ENCODE results near the gene GNL1.

The GNL1 gene

GRCh38 chr6:30564114-30564513, 7.8 kb upstream of the GNL1 start:
- H3K27me3 ChIP-seq (ENCODE audit: control insufficient read depth, insufficient read depth, low read length): no peaks in the 10 kb centered on the region
- H3K4me3 ChIP-seq (ENCODE audit: low read depth, low read length): no peak overlapping the region
- H3K9ac ChIP-seq (ENCODE audit: low read depth, low read length): no peak overlapping the region

DNA sequence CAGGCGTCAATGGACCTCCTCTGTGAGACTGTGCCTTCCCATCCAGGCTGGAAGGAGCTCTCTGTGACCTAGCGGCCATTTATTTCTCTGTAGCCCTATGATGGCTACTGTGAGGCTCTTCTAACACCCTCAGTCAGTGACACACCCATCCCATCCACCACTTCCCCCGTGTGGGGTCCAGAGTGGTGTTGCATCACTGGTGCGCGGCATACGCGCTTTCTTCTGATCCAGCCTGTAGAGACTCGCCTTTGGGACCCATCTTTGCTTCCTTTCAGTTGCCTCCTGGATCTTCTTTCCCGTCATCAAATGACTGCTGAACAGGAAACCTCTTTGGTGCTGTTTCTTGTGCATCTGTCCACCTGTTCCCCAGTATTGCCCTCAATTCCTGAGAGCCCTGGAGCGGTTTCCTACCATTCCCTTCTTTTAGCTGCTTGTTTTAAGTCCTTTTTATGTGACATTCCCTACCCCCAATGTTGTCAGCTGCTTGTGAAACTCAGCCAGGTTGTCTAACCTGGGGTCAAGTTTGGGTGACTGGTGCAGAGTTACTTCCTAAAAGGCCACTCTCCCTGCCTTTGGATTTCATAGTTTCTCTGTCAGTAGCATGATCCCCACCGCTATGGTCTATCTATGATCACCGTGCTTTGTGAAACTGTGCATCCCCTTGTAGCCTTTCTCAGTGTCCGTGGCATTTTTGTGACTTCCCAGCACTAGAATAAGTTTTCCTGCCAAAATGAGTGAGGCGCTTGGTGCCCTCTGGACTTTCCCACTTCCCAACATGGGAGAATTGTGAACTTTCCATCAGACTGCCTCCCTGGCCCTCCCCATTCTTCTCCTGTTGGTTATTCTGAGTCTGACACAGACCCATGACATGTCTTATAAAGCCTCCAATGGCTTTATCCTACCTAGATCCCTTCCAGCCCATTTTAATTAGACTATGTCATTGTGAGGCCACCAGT, 6.5 kb upstream of the GNL1 start:
- Histone ChIP-seq H3K36me3 (ENCODE audit: control insufficient read depth, insufficient read depth, low read length) (peaks cover 7% of the 10 kb centered on the region), H3K9ac (ENCODE audit: low read depth, low read length) (no peak overlapping the region), H3K4me3 (ENCODE audit: low read depth, low read length) (no peak overlapping the region), H3K27me3 (ENCODE audit: control insufficient read depth, insufficient read depth, low read length) (no peaks in the 10 kb centered on the region), H3K9me3 (ENCODE audit: control insufficient read depth, insufficient read depth, low read length) (no peaks in the 10 kb centered on the region), H3K4me1 (ENCODE audit: control insufficient read depth, insufficient read depth, low read length) (peaks cover under 1% of the 10 kb centered on the region)

More at GRCh38 chr6:30564114-30564513, 7.8 kb upstream of the GNL1 start:
- Histone ChIP-seq H3K9me3 (ENCODE audit: control insufficient read depth, insufficient read depth, low read length) (no peaks in the 10 kb centered on the region), H3K36me3 (ENCODE audit: control insufficient read depth, insufficient read depth, low read length) (peaks cover 7% of the 10 kb centered on the region), H3K4me1 (ENCODE audit: control insufficient read depth, insufficient read depth, low read length) (no peaks in the 10 kb centered on the region)

GRCh38 chr6:30560930-30561329, 4.6 kb upstream of the GNL1 start:
- Histone ChIP-seq H3K27me3 (ENCODE audit: control insufficient read depth, insufficient read depth, low read length) (no peaks in the 10 kb centered on the region), H3K36me3 (ENCODE audit: control insufficient read depth, insufficient read depth, low read length) (peaks cover 7% of the 10 kb centered on the region), H3K9ac (ENCODE audit: low read depth, low read length) (no peak overlapping the region), H3K9me3 (ENCODE audit: control insufficient read depth, insufficient read depth, low read length) (no peaks in the 10 kb centered on the region), H3K4me3 (ENCODE audit: low read depth, low read length) (no peak overlapping the region), H3K4me1 (ENCODE audit: control insufficient read depth, insufficient read depth, low read length) (peaks cover 3% of the 10 kb centered on the region)

- peak overlapping the region; percentile 95 for H3K9ac ChIP-seq (ENCODE audit: low read depth, low read length)
- H3K4me3 ChIP-seq (ENCODE audit: low read depth, low read length): peak overlapping the region; percentile 98
- H3K27me3 ChIP-seq (ENCODE audit: control insufficient read depth, insufficient read depth, low read length): no peaks in the 10 kb centered on the region
- peaks cover 20% of the 10 kb centered on the region for H3K36me3 ChIP-seq (ENCODE audit: control insufficient read depth, insufficient read depth, low read length)
- no peaks in the 10 kb centered on the region for H3K9me3 ChIP-seq (ENCODE audit: control insufficient read depth, insufficient read depth, low read length)
- H3K4me1 ChIP-seq (ENCODE audit: control insufficient read depth, insufficient read depth, low read length): peaks cover 8% of the 10 kb centered on the region
Measured at GRCh38 chr6:30557683-30557981, 1.3 kb upstream of the GNL1 start.

- H3K36me3 ChIP-seq (ENCODE audit: control insufficient read depth, insufficient read depth, low read length): peaks cover 20% of the 10 kb centered on the region
- H3K4me3 ChIP-seq (ENCODE audit: low read depth, low read length): peak within 1 kb of the TSS; percentile 98
- peak within 1 kb of the TSS; percentile 95 for H3K9ac ChIP-seq (ENCODE audit: low read depth, low read length)
- H3K27me3 ChIP-seq (ENCODE audit: control insufficient read depth, insufficient read depth, low read length): no peaks in the 10 kb centered on the region
- H3K9me3 ChIP-seq (ENCODE audit: control insufficient read depth, insufficient read depth, low read length): no peaks in the 10 kb centered on the region
- H3K4me1 ChIP-seq (ENCODE audit: control insufficient read depth, insufficient read depth, low read length): peaks cover 8% of the 10 kb centered on the region
Measured at GRCh38 chr6:30556906-30557682, 805 bp upstream of the GNL1 start, which contains the start of gene PRR3. PRR3 (plus strand) TSS chr6:30557295; CDS start chr6:30557345, 50 bp downstream.

- Histone ChIP-seq H3K4me3 (ENCODE audit: low read depth, low read length) (peak overlapping the region; percentile 98), H3K9ac (ENCODE audit: low read depth, low read length) (peak overlapping the region; percentile 68), H3K27me3 (ENCODE audit: control insufficient read depth, insufficient read depth, low read length) (no peaks in the 10 kb centered on the region), H3K9me3 (ENCODE audit: control insufficient read depth, insufficient read depth, low read length) (no peaks in the 10 kb centered on the region), H3K36me3 (ENCODE audit: control insufficient read depth, insufficient read depth, low read length) (peaks cover 27% of the 10 kb centered on the region), H3K4me1 (ENCODE audit: control insufficient read depth, insufficient read depth, low read length) (peaks cover 8% of the 10 kb centered on the region)
Measured at GRCh38 chr6:30555816-30556065, 548 bp downstream of the GNL1 start.

DNA sequence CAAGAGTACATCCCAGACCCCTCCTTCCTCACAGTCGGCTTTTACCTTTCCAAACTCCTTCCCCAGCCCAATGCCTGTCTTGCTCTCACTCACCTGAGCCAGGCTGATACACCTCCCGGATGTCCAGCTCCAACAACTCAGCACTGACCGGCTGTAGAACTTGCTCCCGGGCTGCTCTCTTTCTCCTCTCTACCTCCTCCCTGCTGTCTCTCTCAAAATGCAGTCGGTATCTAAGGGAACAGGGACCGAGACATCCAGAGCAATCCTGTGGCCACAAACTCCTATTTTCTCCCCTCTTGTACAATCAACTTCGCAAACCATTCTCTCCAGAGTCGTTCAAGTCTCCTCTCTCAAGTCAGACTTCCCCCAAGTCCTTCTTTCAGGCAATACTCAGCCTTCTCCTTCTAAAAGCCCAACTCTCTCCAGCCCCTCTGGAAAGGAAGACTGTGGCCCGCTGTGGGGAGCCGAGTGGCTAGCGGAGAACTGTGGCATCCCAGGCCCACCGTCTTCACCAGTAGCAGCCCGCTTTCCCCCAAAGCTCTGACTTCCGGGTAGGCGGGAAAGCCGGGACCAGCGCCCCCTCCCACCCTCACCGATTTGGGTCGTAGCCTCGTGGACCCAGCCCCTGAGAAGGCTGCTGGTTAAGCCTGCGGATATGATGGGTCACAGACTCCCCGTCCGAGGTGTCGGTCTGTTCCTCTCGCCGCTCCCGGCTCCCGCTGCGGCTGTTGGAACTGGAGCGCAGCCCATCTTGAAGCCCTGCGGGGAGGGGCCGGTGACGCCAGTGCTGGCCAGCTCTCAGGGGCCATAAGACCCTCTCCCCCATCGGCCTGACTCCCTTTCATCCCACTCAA, 1.1 kb downstream of the GNL1 start:
- Histone ChIP-seq H3K9ac (ENCODE audit: low read depth, low read length) (peak overlapping the region; percentile 68), H3K36me3 (ENCODE audit: control insufficient read depth, insufficient read depth, low read length) (peaks cover 33% of the 10 kb centered on the region), H3K9me3 (ENCODE audit: control insufficient read depth, insufficient read depth, low read length) (no peaks in the 10 kb centered on the region), H3K27me3 (ENCODE audit: control insufficient read depth, insufficient read depth, low read length) (no peaks in the 10 kb centered on the region), H3K4me1 (ENCODE audit: control insufficient read depth, insufficient read depth, low read length) (peaks cover 8% of the 10 kb centered on the region), H3K4me3 (ENCODE audit: low read depth, low read length) (peak overlapping the region; percentile 98)

DNA sequence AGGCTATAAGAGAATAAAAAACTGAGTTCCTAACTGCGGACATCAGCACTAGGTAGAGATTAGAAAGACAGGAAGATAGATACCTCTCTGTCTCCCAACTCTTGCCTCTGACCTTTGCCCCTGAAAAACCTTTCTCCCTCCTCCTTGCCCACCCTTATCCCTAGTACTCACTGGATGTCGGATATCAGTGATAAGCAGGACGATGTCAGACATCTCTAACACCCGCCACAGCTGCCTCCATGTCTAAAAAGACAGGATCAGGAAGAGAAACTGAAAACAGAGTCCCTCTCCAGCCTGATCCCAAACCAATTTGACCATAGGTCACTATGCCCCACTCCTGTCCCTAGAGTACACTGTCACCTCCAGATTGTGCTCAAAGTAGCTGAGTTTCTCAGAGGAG, 1.9 kb downstream of the GNL1 start:
- peaks cover 35% of the 10 kb centered on the region for H3K36me3 ChIP-seq (ENCODE audit: control insufficient read depth, insufficient read depth, low read length)
- no peaks in the 10 kb centered on the region for H3K27me3 ChIP-seq (ENCODE audit: control insufficient read depth, insufficient read depth, low read length)
- H3K4me3 ChIP-seq (ENCODE audit: low read depth, low read length): no peak overlapping the region
- H3K9me3 ChIP-seq (ENCODE audit: control insufficient read depth, insufficient read depth, low read length): no peaks in the 10 kb centered on the region
- no peak overlapping the region for H3K9ac ChIP-seq (ENCODE audit: low read depth, low read length)
- peaks cover 8% of the 10 kb centered on the region for H3K4me1 ChIP-seq (ENCODE audit: control insufficient read depth, insufficient read depth, low read length)

DNA sequence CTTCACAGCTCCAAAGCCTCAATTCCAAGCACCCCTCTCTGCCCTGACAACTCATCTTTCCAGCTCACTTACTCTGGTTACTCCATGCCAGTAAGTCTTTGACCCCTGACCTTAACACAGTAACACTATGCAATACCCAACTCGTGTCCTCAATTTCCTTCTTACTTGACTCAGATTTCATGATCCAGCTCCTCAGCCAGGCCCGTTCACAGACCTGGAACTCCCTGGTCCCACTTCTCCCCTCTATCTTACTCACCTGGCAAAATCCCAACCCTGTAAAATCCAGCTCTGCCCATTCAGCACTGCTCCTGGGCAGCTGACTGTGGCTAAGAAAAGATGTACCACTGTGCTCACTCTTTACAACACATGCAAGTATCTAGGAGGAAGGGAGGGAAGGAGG, 7.9 kb downstream of the GNL1 start:
- H3K4me1 ChIP-seq (ENCODE audit: control insufficient read depth, insufficient read depth, low read length): no peaks in the 10 kb centered on the region
- H3K9me3 ChIP-seq (ENCODE audit: control insufficient read depth, insufficient read depth, low read length): no peaks in the 10 kb centered on the region
- no peak overlapping the region for H3K9ac ChIP-seq (ENCODE audit: low read depth, low read length)
- H3K27me3 ChIP-seq (ENCODE audit: control insufficient read depth, insufficient read depth, low read length): no peaks in the 10 kb centered on the region
- H3K4me3 ChIP-seq (ENCODE audit: low read depth, low read length): no peak overlapping the region
- peaks cover 38% of the 10 kb centered on the region for H3K36me3 ChIP-seq (ENCODE audit: control insufficient read depth, insufficient read depth, low read length)

DNA sequence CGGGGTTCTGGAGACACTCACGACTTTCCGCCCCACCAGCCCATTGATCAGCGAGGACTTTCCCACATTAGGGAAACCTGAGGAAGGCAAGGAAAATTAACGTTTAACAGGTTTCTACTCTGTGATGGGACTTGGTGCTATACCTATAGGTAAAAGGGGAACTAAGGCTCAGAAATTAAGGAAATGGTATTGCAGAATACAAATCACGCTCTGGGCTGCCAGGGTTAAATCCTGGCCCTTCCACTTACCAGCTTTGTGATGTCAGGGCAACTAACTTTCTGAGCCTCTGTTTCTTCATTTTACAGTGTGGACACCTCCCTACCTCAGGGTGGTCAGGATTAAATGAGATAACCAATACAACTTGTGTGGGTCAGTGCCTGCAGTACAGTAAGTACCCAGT, 8.8 kb downstream of the GNL1 start:
- no peak overlapping the region for H3K4me3 ChIP-seq (ENCODE audit: low read depth, low read length)
- peaks cover 2% of the 10 kb centered on the region for H3K27me3 ChIP-seq (ENCODE audit: control insufficient read depth, insufficient read depth, low read length)
- no peak overlapping the region for H3K9ac ChIP-seq (ENCODE audit: low read depth, low read length)
- H3K36me3 ChIP-seq (ENCODE audit: control insufficient read depth, insufficient read depth, low read length): peaks cover 29% of the 10 kb centered on the region
- H3K4me1 ChIP-seq (ENCODE audit: control insufficient read depth, insufficient read depth, low read length): no peaks in the 10 kb centered on the region
- no peaks in the 10 kb centered on the region for H3K9me3 ChIP-seq (ENCODE audit: control insufficient read depth, insufficient read depth, low read length)

- Histone ChIP-seq H3K4me1 (ENCODE audit: control insufficient read depth, insufficient read depth, low read length) (no peaks in the 10 kb centered on the region), H3K27me3 (ENCODE audit: control insufficient read depth, insufficient read depth, low read length) (peaks cover 2% of the 10 kb centered on the region), H3K36me3 (ENCODE audit: control insufficient read depth, insufficient read depth, low read length) (peaks cover 10% of the 10 kb centered on the region), H3K9ac (ENCODE audit: low read depth, low read length) (no peak overlapping the region), H3K9me3 (ENCODE audit: control insufficient read depth, insufficient read depth, low read length) (no peaks in the 10 kb centered on the region), H3K4me3 (ENCODE audit: low read depth, low read length) (no peak overlapping the region)
Measured at GRCh38 chr6:30544666-30545272, 11.5 kb downstream of the GNL1 start.
